Gastroesophageal sphincter (tissue), 2 donors: ENCODE data around the gene DUS3L.

Experiments used
- EP300 ChIP-seq: sonication (generic); formaldehyde crosslinking; IDR thresholded peaks from one replicate; pipeline ENCODE4 v1.6.1; 2017; ENCODE audit warnings: antibody characterized with exemption, mild to moderate bottlenecking
- POLR2A ChIP-seq, 2 donors: fragments of 450-650 bp; IDR thresholded peaks; one replicate each; pipeline ENCODE4 v1.6.1; 2017; ENCODE audit warnings: antibody characterized with exemption in 2 of 2, mild to moderate bottlenecking in 2 of 2, moderate library complexity in 1 of 2

- no peak for TF ChIP-seq POLR2A (IDR thresholded peaks at IDR 0.05)
- TF ChIP-seq EP300: no peak
These were observed 941 bp downstream of the DUS3L start for GRCh38 chr19:5789886-5790558.
